ENCODE measurements around the gene LRRC28. TPM values are rescaled to one million over a fixed set of nuclear protein-coding genes. Genes with fewer than 3 reads are reported as not detected.
"Not testable (repeated sequence)": the region's sequence is repeated elsewhere in the genome, so short reads cannot be mapped to it uniquely, and the experiment has no call there.

The LRRC28 gene
- total RNA-seq, 1 experiment from 2014 or later: 39.3 TPM

DNA sequence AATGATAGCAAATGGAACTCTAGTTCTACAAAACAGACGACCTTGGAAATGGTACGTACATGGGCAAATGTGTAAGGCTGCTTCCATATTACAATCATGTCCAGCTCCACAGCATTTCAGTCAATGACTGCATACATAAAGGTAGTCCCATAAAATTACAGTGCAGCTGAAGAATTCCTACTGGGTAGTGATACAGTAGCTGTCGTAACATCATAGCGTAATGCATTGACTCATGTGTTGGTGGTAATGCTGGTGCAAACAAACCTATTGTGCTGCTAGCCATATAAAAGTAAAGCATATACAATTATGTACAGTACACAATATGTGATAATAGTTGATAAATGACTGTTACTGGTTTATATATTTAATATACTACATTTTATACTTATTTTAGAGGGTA lies 20.4 kb upstream of the LRRC28 start:
- no peaks in the 10 kb centered on the region for H3K36me3 ChIP-seq (ENCODE audit: control insufficient read depth, insufficient read depth, low read length)
- no TSS peak for BruUV-seq (replicated peaks)
- H3K9me3 ChIP-seq (ENCODE audit: control insufficient read depth, insufficient read depth, low read depth, low read length): no peaks in the 10 kb centered on the region
- intact Hi-C loops (cut with micrococcal nuclease; ENCODE audit: unreplicated experiment) (no loop called here), in situ Hi-C loops (cut with HindIII; ENCODE audit: low pct_unique_long_range_greater_than_20kb, low sequenced_read_pairs) (no loop called here)
- DNase-seq (ENCODE audit: low read depth, low spot score): no peak
- H3K27ac ChIP-seq (ENCODE audit: low read length): no peak overlapping the region
- TF ChIP-seq TCF7L2 (IDR thresholded peaks at IDR 0.05; ENCODE audit: low read depth, low read length) (no peak), POLR2AphosphoS5 (IDR thresholded peaks at IDR 0.05; ENCODE audit: low read depth, low read length) (no peak), CTCF (IDR thresholded peaks at IDR 0.05) (no peak), SIN3A (IDR thresholded peaks at IDR 0.05; ENCODE audit: borderline replicate concordance, insufficient read depth, low read depth, low read length) (no peak)
- TF ChIP-seq, protein P1, sequence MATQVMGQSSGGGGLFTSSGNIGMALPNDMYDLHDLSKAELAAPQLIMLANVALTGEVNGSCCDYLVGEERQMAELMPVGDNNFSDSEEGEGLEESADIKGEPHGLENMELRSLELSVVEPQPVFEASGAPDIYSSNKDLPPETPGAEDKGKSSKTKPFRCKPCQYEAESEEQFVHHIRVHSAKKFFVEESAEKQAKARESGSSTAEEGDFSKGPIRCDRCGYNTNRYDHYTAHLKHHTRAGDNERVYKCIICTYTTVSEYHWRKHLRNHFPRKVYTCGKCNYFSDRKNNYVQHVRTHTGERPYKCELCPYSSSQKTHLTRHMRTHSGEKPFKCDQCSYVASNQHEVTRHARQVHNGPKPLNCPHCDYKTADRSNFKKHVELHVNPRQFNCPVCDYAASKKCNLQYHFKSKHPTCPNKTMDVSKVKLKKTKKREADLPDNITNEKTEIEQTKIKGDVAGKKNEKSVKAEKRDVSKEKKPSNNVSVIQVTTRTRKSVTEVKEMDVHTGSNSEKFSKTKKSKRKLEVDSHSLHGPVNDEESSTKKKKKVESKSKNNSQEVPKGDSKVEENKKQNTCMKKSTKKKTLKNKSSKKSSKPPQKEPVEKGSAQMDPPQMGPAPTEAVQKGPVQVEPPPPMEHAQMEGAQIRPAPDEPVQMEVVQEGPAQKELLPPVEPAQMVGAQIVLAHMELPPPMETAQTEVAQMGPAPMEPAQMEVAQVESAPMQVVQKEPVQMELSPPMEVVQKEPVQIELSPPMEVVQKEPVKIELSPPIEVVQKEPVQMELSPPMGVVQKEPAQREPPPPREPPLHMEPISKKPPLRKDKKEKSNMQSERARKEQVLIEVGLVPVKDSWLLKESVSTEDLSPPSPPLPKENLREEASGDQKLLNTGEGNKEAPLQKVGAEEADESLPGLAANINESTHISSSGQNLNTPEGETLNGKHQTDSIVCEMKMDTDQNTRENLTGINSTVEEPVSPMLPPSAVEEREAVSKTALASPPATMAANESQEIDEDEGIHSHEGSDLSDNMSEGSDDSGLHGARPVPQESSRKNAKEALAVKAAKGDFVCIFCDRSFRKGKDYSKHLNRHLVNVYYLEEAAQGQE (IDR thresholded peaks at IDR 0.05; ENCODE audit: insufficient read depth in 1 of 2, low read depth in 2 of 2, low read length in 1 of 2): no peak
- no peak overlapping the region for H3K4me3 ChIP-seq (ENCODE audit: low read depth in 2 of 2, low read length in 2 of 2)
- POLR2A ChIA-PET: no interaction called here
- no peaks in the 10 kb centered on the region for H3K4me1 ChIP-seq (ENCODE audit: control insufficient read depth, insufficient read depth, low read length)
- no peak for ATAC-seq
- H3K27me3 ChIP-seq (ENCODE audit: control insufficient read depth, insufficient read depth, low read length): no peaks in the 10 kb centered on the region
- CTCF ChIA-PET: no interaction called here

DNA sequence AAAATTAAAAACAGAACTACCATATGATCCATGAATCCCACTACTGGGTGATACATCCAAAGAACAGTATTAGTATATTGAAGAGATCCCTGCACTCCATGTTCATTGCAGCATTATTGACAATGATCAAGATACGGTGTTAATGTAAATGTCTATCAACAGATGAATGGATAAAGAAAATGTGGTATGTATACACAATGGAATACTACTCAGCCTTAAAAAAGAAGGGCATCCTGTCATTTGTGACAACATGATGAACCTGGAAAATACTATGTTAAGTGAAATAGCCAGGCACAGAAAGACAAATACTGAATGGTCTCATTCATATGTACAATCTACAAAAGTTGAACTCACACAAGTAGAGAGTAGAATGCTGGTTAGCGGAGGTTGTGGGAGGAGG lies 18.5 kb upstream of the LRRC28 start:
- Histone ChIP-seq H3K27me3 (ENCODE audit: control insufficient read depth, insufficient read depth, low read length) (no peaks in the 10 kb centered on the region), H3K9me3 (ENCODE audit: control insufficient read depth, insufficient read depth, low read depth, low read length) (no peaks in the 10 kb centered on the region), H3K4me1 (ENCODE audit: control insufficient read depth, insufficient read depth, low read length) (no peaks in the 10 kb centered on the region), H3K4me3 (ENCODE audit: low read depth in 2 of 2, low read length in 2 of 2) (no peak overlapping the region), H3K36me3 (ENCODE audit: control insufficient read depth, insufficient read depth, low read length) (no peaks in the 10 kb centered on the region), H3K27ac (ENCODE audit: low read length) (no peak overlapping the region)
- intact Hi-C loops (cut with micrococcal nuclease; ENCODE audit: unreplicated experiment): no loop called here
- ATAC-seq: no peak
- CTCF ChIA-PET: no interaction called here
- no peak for TF ChIP-seq SIN3A (IDR thresholded peaks at IDR 0.05; ENCODE audit: borderline replicate concordance, insufficient read depth, low read depth, low read length)
- TF ChIP-seq, protein P1 (IDR thresholded peaks at IDR 0.05; ENCODE audit: insufficient read depth in 1 of 2, low read depth in 2 of 2, low read length in 1 of 2): no peak
- DNase-seq (ENCODE audit: low read depth, low spot score): no peak
- in situ Hi-C loops (cut with HindIII; ENCODE audit: low pct_unique_long_range_greater_than_20kb, low sequenced_read_pairs): no loop called here
- BruUV-seq (replicated peaks): no TSS peak
- POLR2A ChIA-PET: no interaction called here

DNA sequence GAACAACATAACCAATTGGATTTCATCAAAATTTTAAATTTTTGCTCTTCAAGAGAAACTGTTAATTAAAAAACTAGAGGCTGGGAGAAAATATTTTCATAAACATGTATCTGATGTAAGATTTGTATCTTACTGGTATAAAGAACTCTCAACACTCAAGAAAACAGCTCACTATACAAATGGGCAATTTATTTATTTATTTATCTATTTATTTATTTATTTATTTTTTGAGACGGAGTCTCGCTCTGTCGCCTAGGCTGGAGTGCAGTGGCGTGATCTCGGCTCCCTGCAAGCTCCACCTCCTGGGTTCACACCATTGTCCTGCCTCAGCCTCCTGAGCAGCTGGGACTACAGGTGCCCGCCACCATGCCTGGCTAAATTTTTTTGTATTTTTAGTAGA lies 17.1 kb upstream of the LRRC28 start:
- BruUV-seq (replicated peaks); H3K36me3 ChIP-seq (ENCODE audit: control insufficient read depth, insufficient read depth, low read length); H3K4me3 ChIP-seq (ENCODE audit: low read depth in 2 of 2, low read length in 2 of 2); in situ Hi-C loops (cut with HindIII; ENCODE audit: low pct_unique_long_range_greater_than_20kb, low sequenced_read_pairs); ATAC-seq; H3K9me3 ChIP-seq (ENCODE audit: control insufficient read depth, insufficient read depth, low read depth, low read length); intact Hi-C loops (cut with micrococcal nuclease; ENCODE audit: unreplicated experiment); H3K4me1 ChIP-seq (ENCODE audit: control insufficient read depth, insufficient read depth, low read length); H3K27me3 ChIP-seq (ENCODE audit: control insufficient read depth, insufficient read depth, low read length); DNase-seq (ENCODE audit: low read depth, low spot score); H3K27ac ChIP-seq (ENCODE audit: low read length): not testable (repeated sequence)
- CTCF ChIA-PET: interaction anchor here (0.6 kb wide), 1 partner anchor 30 kb away, joined by 3 read pairs; no protein-coding TSS in a partner anchor
- POLR2A ChIA-PET: interaction anchor here (1.0 kb wide), 1 partner anchor 17 kb away, joined by 3 read pairs; the partner anchor contains the start of gene LRRC28
